ENCODE results near the gene GRIN2A. TPM values are rescaled to one million over a fixed set of nuclear protein-coding genes. Genes with fewer than 3 reads are reported as not detected.

Gene GRIN2A
- polyA plus RNA-seq: under 1 TPM in 3 of 4 donors, not detected in 1; 0.13 to 0.27 (median 0.19) TPM
- long read RNA-seq, donor 1: 0 reads
- long read RNA-seq, donor 2: 0 reads
- long read RNA-seq, donor 3: 0 reads
- long read RNA-seq, donor 4: 0 reads
- long read RNA-seq, donor 5: 0 reads
- long read RNA-seq, donor 6: 0 reads
- long read RNA-seq, donor 7: 0 reads
- long read RNA-seq, donor 8: 0 reads
- long read RNA-seq, donor 9: 0 reads
- long read RNA-seq, donor 10: 0 reads

- Histone ChIP-seq H3K36me3 (ENCODE audit: control insufficient read depth in 3 of 3, insufficient read depth in 2 of 3, low read depth in 1 of 3, low read length in 3 of 3) (no peaks in the 10 kb centered on the region), H3K9me3 (ENCODE audit: control insufficient read depth in 2 of 2, insufficient read depth in 1 of 2, low read depth in 1 of 2, low read length in 1 of 2) (no peaks in the 10 kb centered on the region), H3K27me3 (ENCODE audit: control insufficient read depth in 3 of 3, insufficient read depth in 3 of 3, low read length in 3 of 3) (peaks cover 3 to 51% (median 28%) of the 10 kb centered on the region in 3 donors), H3K27ac (ENCODE audit: low read depth in 1 of 3, low read length in 2 of 3) (no peak within 1 kb of the TSS), H3K4me3 (ENCODE audit: low read depth in 1 of 3, low read length in 3 of 3) (peak within 1 kb of the TSS; percentile 10 to 16 (median 11)), H3K4me1 (ENCODE audit: control insufficient read depth in 3 of 3, insufficient read depth in 2 of 3, low read depth in 1 of 3, low read length in 2 of 3) (peaks cover 0 to 4% (median 0%) of the 10 kb centered on the region in 3 donors)
- no peak for FAIRE-seq
- DNase-seq: peak in 1 of 2 donors; percentile 12
- 1 to 3% (median 2%) methylated on average over 54 to 64 of the region's 64 CpGs for WGBS, 3 donors
Measured at GRCh38 chr16:10182222-10183053, at the start of gene GRIN2A. Gene GRIN2A (minus strand): TSS chr16:10182428. CDS start chr16:10180411, 2,017 bp downstream.

- 86 to 98% (median 89%) methylated on average over 2 of the region's 2 CpGs for WGBS, 3 donors
- peaks cover 2 to 11% of the 10 kb centered on the region in 2 donors for H3K9me3 ChIP-seq (ENCODE audit: control insufficient read depth in 2 of 2, insufficient read depth in 1 of 2, low read depth in 1 of 2, low read length in 1 of 2)
Measured at GRCh38 chr16:10231563-10231962, 49.3 kb upstream of the GRIN2A start.

DNA sequence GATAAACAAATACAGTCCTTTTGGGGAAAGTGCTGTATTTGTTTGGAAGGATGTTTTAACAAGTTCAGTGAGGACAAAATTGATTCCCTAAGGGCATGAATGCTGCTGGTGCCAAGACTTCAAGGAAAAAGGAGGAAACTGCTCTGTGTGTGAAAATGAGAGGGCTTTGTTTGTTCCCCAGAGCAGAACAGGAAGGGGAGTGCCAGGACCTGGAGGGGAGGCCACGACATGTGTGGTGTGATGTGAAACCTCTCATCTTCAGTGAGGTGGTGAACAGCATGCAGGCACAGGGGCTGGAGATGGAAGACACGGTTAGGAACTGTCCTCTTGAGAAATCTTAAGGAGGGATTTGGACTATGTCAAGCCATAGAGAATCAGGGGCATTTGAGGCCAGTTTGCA, 46.6 kb upstream of the GRIN2A start:
- 7 to 25% (median 11%) methylated on average over 2 of the region's 2 CpGs for WGBS, 3 donors
- no peak for FAIRE-seq
- DNase-seq: no peak
- Histone ChIP-seq H3K27me3 (ENCODE audit: control insufficient read depth in 3 of 3, insufficient read depth in 3 of 3, low read length in 3 of 3) (no peaks in the 10 kb centered on the region), H3K4me1 (ENCODE audit: control insufficient read depth in 3 of 3, insufficient read depth in 2 of 3, low read depth in 1 of 3, low read length in 2 of 3) (no peaks in the 10 kb centered on the region), H3K4me3 (ENCODE audit: low read depth in 1 of 3, low read length in 3 of 3) (no peak overlapping the region), H3K9me3 (ENCODE audit: control insufficient read depth in 2 of 2, insufficient read depth in 1 of 2, low read depth in 1 of 2, low read length in 1 of 2) (peaks cover 2 to 11% of the 10 kb centered on the region in 2 donors), H3K36me3 (ENCODE audit: control insufficient read depth in 3 of 3, insufficient read depth in 2 of 3, low read depth in 1 of 3, low read length in 3 of 3) (no peaks in the 10 kb centered on the region), H3K27ac (ENCODE audit: low read depth in 1 of 3, low read length in 2 of 3) (no peak overlapping the region)

More at GRCh38 chr16:10231563-10231962, 49.3 kb upstream of the GRIN2A start:
- DNase-seq: no peak
- FAIRE-seq: no peak
- no peak overlapping the region for H3K4me3 ChIP-seq (ENCODE audit: low read depth in 1 of 3, low read length in 3 of 3)
- H3K36me3 ChIP-seq (ENCODE audit: control insufficient read depth in 3 of 3, insufficient read depth in 2 of 3, low read depth in 1 of 3, low read length in 3 of 3): no peaks in the 10 kb centered on the region
- H3K27me3 ChIP-seq (ENCODE audit: control insufficient read depth in 3 of 3, insufficient read depth in 3 of 3, low read length in 3 of 3): no peaks in the 10 kb centered on the region
- no peaks in the 10 kb centered on the region for H3K4me1 ChIP-seq (ENCODE audit: control insufficient read depth in 3 of 3, insufficient read depth in 2 of 3, low read depth in 1 of 3, low read length in 2 of 3)
- no peak overlapping the region for H3K27ac ChIP-seq (ENCODE audit: low read depth in 1 of 3, low read length in 2 of 3)

GRCh38 chr16:10226987-10227306, 44.7 kb upstream of the GRIN2A start:
- 33 to 52% (median 42%) methylated on average over 1 of the region's 1 CpG for WGBS, 3 donors
- no peak for DNase-seq
- Histone ChIP-seq H3K27me3 (ENCODE audit: control insufficient read depth in 3 of 3, insufficient read depth in 3 of 3, low read length in 3 of 3) (no peaks in the 10 kb centered on the region), H3K27ac (ENCODE audit: low read depth in 1 of 3, low read length in 2 of 3) (no peak overlapping the region), H3K36me3 (ENCODE audit: control insufficient read depth in 3 of 3, insufficient read depth in 2 of 3, low read depth in 1 of 3, low read length in 3 of 3) (no peaks in the 10 kb centered on the region), H3K4me3 (ENCODE audit: low read depth in 1 of 3, low read length in 3 of 3) (no peak overlapping the region), H3K9me3 (ENCODE audit: control insufficient read depth in 2 of 2, insufficient read depth in 1 of 2, low read depth in 1 of 2, low read length in 1 of 2) (no peaks in the 10 kb centered on the region), H3K4me1 (ENCODE audit: control insufficient read depth in 3 of 3, insufficient read depth in 2 of 3, low read depth in 1 of 3, low read length in 2 of 3) (no peaks in the 10 kb centered on the region)
- FAIRE-seq: no peak

GRCh38 chr16:10226141-10226986, 44.1 kb upstream of the GRIN2A start:
- no peak for FAIRE-seq
- 61 to 73% (median 72%) methylated on average over 9 of the region's 9 CpGs for WGBS, 3 donors

DNA sequence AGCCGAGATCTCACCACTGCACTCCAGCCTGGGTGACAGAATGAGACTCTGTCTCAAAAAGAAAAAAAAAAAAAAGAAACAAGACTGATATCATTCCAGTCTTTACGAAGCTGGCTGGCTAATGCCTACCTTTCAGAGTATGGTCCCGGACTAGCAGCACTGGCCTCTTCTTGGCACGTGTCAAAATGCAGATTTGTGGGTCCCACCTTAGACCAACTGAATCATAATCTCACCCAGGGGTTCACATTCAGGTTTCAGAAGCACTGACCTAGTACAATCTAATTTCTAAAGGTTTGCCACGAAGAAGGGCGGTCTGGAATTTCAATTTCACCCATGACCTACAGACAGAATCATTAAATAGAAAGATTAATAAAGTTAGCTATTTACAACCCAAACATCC, 43.4 kb upstream of the GRIN2A start:
- H3K4me3 ChIP-seq (ENCODE audit: low read depth in 1 of 3, low read length in 3 of 3): no peak overlapping the region
- FAIRE-seq: no peak
- H3K9me3 ChIP-seq (ENCODE audit: control insufficient read depth in 2 of 2, insufficient read depth in 1 of 2, low read depth in 1 of 2, low read length in 1 of 2): no peaks in the 10 kb centered on the region
- DNase-seq: no peak
- no peaks in the 10 kb centered on the region for H3K36me3 ChIP-seq (ENCODE audit: control insufficient read depth in 3 of 3, insufficient read depth in 2 of 3, low read depth in 1 of 3, low read length in 3 of 3)
- 65 to 77% (median 71%) methylated on average over 6 of the region's 6 CpGs for WGBS, 3 donors
- no peaks in the 10 kb centered on the region for H3K27me3 ChIP-seq (ENCODE audit: control insufficient read depth in 3 of 3, insufficient read depth in 3 of 3, low read length in 3 of 3)
- no peak overlapping the region for H3K27ac ChIP-seq (ENCODE audit: low read depth in 1 of 3, low read length in 2 of 3)
- no peaks in the 10 kb centered on the region for H3K4me1 ChIP-seq (ENCODE audit: control insufficient read depth in 3 of 3, insufficient read depth in 2 of 3, low read depth in 1 of 3, low read length in 2 of 3)

More at GRCh38 chr16:10226141-10226986, 44.1 kb upstream of the GRIN2A start:
- no peak for DNase-seq
- Histone ChIP-seq H3K36me3 (ENCODE audit: control insufficient read depth in 3 of 3, insufficient read depth in 2 of 3, low read depth in 1 of 3, low read length in 3 of 3) (no peaks in the 10 kb centered on the region), H3K9me3 (ENCODE audit: control insufficient read depth in 2 of 2, insufficient read depth in 1 of 2, low read depth in 1 of 2, low read length in 1 of 2) (no peaks in the 10 kb centered on the region), H3K27ac (ENCODE audit: low read depth in 1 of 3, low read length in 2 of 3) (no peak overlapping the region), H3K4me1 (ENCODE audit: control insufficient read depth in 3 of 3, insufficient read depth in 2 of 3, low read depth in 1 of 3, low read length in 2 of 3) (no peaks in the 10 kb centered on the region), H3K27me3 (ENCODE audit: control insufficient read depth in 3 of 3, insufficient read depth in 3 of 3, low read length in 3 of 3) (no peaks in the 10 kb centered on the region), H3K4me3 (ENCODE audit: low read depth in 1 of 3, low read length in 3 of 3) (no peak overlapping the region)

- no peaks in the 10 kb centered on the region for H3K9me3 ChIP-seq (ENCODE audit: control insufficient read depth in 2 of 2, insufficient read depth in 1 of 2, low read depth in 1 of 2, low read length in 1 of 2)
- no peak for FAIRE-seq
- H3K36me3 ChIP-seq (ENCODE audit: control insufficient read depth in 3 of 3, insufficient read depth in 2 of 3, low read depth in 1 of 3, low read length in 3 of 3): no peaks in the 10 kb centered on the region
- no peaks in the 10 kb centered on the region for H3K27me3 ChIP-seq (ENCODE audit: control insufficient read depth in 3 of 3, insufficient read depth in 3 of 3, low read length in 3 of 3)
- 86 to 100% (median 91%) methylated on average over 4 of the region's 4 CpGs for WGBS, 3 donors
- no peak overlapping the region for H3K27ac ChIP-seq (ENCODE audit: low read depth in 1 of 3, low read length in 2 of 3)
- H3K4me1 ChIP-seq (ENCODE audit: control insufficient read depth in 3 of 3, insufficient read depth in 2 of 3, low read depth in 1 of 3, low read length in 2 of 3): no peaks in the 10 kb centered on the region
- no peak for DNase-seq
- no peak overlapping the region for H3K4me3 ChIP-seq (ENCODE audit: low read depth in 1 of 3, low read length in 3 of 3)
Measured at GRCh38 chr16:10224850-10225249, 42.6 kb upstream of the GRIN2A start.

- no peak for FAIRE-seq
Measured at GRCh38 chr16:10220942-10221341, 38.7 kb upstream of the GRIN2A start.

More at GRCh38 chr16:10220942-10221341, 38.7 kb upstream of the GRIN2A start:
- peaks cover 0 to 2% (median 0%) of the 10 kb centered on the region in 3 donors for H3K4me1 ChIP-seq (ENCODE audit: control insufficient read depth in 3 of 3, insufficient read depth in 2 of 3, low read depth in 1 of 3, low read length in 2 of 3)
- H3K36me3 ChIP-seq (ENCODE audit: control insufficient read depth in 3 of 3, insufficient read depth in 2 of 3, low read depth in 1 of 3, low read length in 3 of 3): no peaks in the 10 kb centered on the region
- WGBS, 3 donors: 60 to 70% (median 64%) methylated on average over 3 of the region's 3 CpGs
- no peak for DNase-seq
- no peak overlapping the region for H3K27ac ChIP-seq (ENCODE audit: low read depth in 1 of 3, low read length in 2 of 3)
- no peaks in the 10 kb centered on the region for H3K9me3 ChIP-seq (ENCODE audit: control insufficient read depth in 2 of 2, insufficient read depth in 1 of 2, low read depth in 1 of 2, low read length in 1 of 2)
- no peak overlapping the region for H3K4me3 ChIP-seq (ENCODE audit: low read depth in 1 of 3, low read length in 3 of 3)
- no peaks in the 10 kb centered on the region for H3K27me3 ChIP-seq (ENCODE audit: control insufficient read depth in 3 of 3, insufficient read depth in 3 of 3, low read length in 3 of 3)
